DMS 273 treated with DMSO at 0.1 percent for 48 hours (cell line): ENCODE measurements around the gene VKORC1L1.
A peak's percentile ranks its signal among the peaks of the same experiment; 100 is the strongest.
"Not testable (repeated sequence)": the region's sequence is repeated elsewhere in the genome, so short reads cannot be mapped to it uniquely, and the experiment has no call there.

ENCODE experiments used
- DNase-seq: peaks from one replicate; lab custom pipeline; 2025; lab: John Stamatoyannopoulos, UW

The VKORC1L1 gene

GRCh38 chr7:65872776-65873581 lies at the start of gene VKORC1L1:
Gene VKORC1L1 (plus strand): TSS chr7:65873074. CDS start chr7:65873372, 298 bp downstream.
- peak; percentile 85 for DNase-seq

GRCh38 chr7:65827366-65827765 lies 45.5 kb upstream of the VKORC1L1 start:
- DNase-seq = no peak

GRCh38 chr7:65832281-65832680 lies 40.6 kb upstream of the VKORC1L1 start:
- peak; percentile 56 for DNase-seq

GRCh38 chr7:65836684-65837083 lies 36.2 kb upstream of the VKORC1L1 start:
- not testable (repeated sequence) for DNase-seq

- DNase-seq = not testable (repeated sequence)
These were observed 35.3 kb upstream of the VKORC1L1 start for GRCh38 chr7:65837541-65837956.

GRCh38 chr7:65839846-65840245 lies 33.0 kb upstream of the VKORC1L1 start:
- DNase-seq = no peak

GRCh38 chr7:65840446-65840845 lies 32.4 kb upstream of the VKORC1L1 start:
- DNase-seq = peak; percentile 19

- DNase-seq = not testable (repeated sequence)
These were observed 29.3 kb upstream of the VKORC1L1 start for GRCh38 chr7:65843616-65844015.

GRCh38 chr7:65846008-65846570 lies 26.8 kb upstream of the VKORC1L1 start:
- DNase-seq = no peak

GRCh38 chr7:65853426-65853825 lies 19.4 kb upstream of the VKORC1L1 start:
- DNase-seq = not testable (repeated sequence)

GRCh38 chr7:65853892-65854291 lies 19.0 kb upstream of the VKORC1L1 start:
- not testable (repeated sequence) for DNase-seq

- not testable (repeated sequence) for DNase-seq
These were observed 15.5 kb upstream of the VKORC1L1 start for GRCh38 chr7:65857321-65857894.

- DNase-seq = not testable (repeated sequence)
These were observed 14.2 kb upstream of the VKORC1L1 start for GRCh38 chr7:65858660-65859059.

- DNase-seq = not testable (repeated sequence)
These were observed 6.6 kb upstream of the VKORC1L1 start for GRCh38 chr7:65866244-65866643.

- DNase-seq = not testable (repeated sequence)
These were observed 5.2 kb upstream of the VKORC1L1 start for GRCh38 chr7:65867681-65868080.

GRCh38 chr7:65869312-65869711 lies 3.6 kb upstream of the VKORC1L1 start:
- not testable (repeated sequence) for DNase-seq

GRCh38 chr7:65871451-65871850 lies 1.4 kb upstream of the VKORC1L1 start:
- DNase-seq = not testable (repeated sequence)

- not testable (repeated sequence) for DNase-seq
These were observed 814 bp downstream of the VKORC1L1 start for GRCh38 chr7:65873582-65874193.

- not testable (repeated sequence) for DNase-seq
These were observed 2.8 kb downstream of the VKORC1L1 start for GRCh38 chr7:65875715-65876114.

GRCh38 chr7:65879292-65880153 lies 6.6 kb downstream of the VKORC1L1 start:
- not testable (repeated sequence) for DNase-seq

GRCh38 chr7:65880242-65880641 lies 7.4 kb downstream of the VKORC1L1 start:
- DNase-seq = not testable (repeated sequence)
